ENCODE measurements around the gene DOCK10.

DOCK10 gene

DNA sequence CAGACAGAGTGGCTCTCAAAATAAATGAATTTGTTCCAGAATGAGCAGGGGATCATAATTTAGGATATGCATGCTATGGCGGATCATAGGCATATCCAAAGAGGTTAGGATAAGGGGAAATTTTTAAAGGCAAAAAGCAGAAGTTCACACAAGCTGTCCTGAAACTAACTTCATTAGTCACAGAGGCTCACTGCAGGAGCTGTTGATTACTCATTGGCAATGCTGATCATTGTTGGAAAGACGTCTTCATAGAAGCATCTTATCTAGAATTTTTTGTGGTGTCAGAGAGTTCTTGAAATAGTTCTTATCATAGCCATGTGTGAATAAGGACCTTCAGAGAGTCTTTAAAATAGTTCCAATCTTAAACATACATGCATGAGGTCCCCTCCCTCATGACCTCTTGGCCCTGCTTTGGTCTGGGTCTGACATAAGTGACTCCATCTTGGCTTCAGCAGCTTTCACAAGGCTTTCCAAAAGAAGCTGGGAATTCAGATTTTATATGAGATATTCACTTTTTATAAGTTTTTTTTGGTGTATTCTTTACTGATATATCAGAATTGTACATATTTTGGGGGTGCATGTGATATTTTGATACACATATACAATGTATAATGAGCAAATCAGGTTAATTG lies 318.6 kb downstream of the DOCK10 start:
- Histone ChIP-seq H3K9me3 (no peaks in the 10 kb centered on the region), H3K4me1 (no peaks in the 10 kb centered on the region), H3K27me3 (no peaks in the 10 kb centered on the region), H3K4me3 (ENCODE audit: low read depth, low read length) (no peak overlapping the region), H3K36me3 (no peaks in the 10 kb centered on the region)
- no peak for DNase-seq
- TF ChIP-seq, protein P1, sequence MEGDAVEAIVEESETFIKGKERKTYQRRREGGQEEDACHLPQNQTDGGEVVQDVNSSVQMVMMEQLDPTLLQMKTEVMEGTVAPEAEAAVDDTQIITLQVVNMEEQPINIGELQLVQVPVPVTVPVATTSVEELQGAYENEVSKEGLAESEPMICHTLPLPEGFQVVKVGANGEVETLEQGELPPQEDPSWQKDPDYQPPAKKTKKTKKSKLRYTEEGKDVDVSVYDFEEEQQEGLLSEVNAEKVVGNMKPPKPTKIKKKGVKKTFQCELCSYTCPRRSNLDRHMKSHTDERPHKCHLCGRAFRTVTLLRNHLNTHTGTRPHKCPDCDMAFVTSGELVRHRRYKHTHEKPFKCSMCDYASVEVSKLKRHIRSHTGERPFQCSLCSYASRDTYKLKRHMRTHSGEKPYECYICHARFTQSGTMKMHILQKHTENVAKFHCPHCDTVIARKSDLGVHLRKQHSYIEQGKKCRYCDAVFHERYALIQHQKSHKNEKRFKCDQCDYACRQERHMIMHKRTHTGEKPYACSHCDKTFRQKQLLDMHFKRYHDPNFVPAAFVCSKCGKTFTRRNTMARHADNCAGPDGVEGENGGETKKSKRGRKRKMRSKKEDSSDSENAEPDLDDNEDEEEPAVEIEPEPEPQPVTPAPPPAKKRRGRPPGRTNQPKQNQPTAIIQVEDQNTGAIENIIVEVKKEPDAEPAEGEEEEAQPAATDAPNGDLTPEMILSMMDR (IDR thresholded peaks at IDR 0.05; ENCODE audit: low read depth, low read length) = no peak

DNA sequence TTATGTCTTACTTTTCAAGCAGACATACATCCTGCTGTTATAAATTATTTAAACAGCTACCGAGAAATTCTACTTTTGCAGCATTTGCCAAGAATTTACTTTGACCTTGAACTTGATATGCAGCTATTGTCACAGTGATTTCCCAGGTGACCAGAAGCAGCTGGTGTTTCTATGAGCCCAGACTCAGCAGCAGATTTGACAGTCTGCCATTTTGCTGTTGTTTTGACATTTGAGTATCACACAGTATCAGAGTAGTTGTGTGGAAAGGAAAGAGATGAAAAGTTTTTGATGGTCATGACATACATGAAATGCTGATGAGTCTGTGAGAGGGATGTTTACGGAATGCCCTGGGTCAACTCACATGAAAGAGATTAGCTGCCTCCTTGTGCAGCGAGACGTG lies 319.5 kb downstream of the DOCK10 start:
- no peaks in the 10 kb centered on the region for H3K9me3 ChIP-seq
- H3K36me3 ChIP-seq = no peaks in the 10 kb centered on the region
- H3K4me3 ChIP-seq (ENCODE audit: low read depth, low read length) = no peak overlapping the region
- no peak for DNase-seq
- no peaks in the 10 kb centered on the region for H3K4me1 ChIP-seq
- TF ChIP-seq, protein P1 (IDR thresholded peaks at IDR 0.05; ENCODE audit: low read depth, low read length) = no peak
- H3K27me3 ChIP-seq = no peaks in the 10 kb centered on the region

DNA sequence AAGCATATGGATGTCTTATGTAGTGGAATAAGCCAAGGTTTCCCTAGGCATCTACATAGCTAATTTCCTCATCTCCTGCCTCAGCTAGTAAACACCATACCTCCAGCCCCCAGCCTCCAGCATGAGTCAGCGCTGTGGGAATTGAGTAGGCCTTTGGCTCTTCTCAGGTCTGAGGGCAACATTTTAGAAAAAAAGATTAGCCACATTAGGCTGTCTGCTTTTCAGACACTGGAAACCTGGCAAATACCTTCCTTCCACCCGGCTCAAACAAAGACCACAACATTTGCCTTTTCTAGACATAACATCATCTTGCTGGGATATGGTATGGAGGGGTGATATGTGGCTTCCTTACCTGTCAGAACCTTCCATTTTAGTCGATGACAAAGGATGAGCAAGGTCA lies 320.0 kb downstream of the DOCK10 start:
- Histone ChIP-seq H3K4me1 (no peaks in the 10 kb centered on the region), H3K36me3 (no peaks in the 10 kb centered on the region), H3K4me3 (ENCODE audit: low read depth, low read length) (no peak overlapping the region), H3K27me3 (no peaks in the 10 kb centered on the region), H3K9me3 (no peaks in the 10 kb centered on the region)
- TF ChIP-seq, protein P1 (IDR thresholded peaks at IDR 0.05; ENCODE audit: low read depth, low read length) = no peak
- no peak for DNase-seq

DNA sequence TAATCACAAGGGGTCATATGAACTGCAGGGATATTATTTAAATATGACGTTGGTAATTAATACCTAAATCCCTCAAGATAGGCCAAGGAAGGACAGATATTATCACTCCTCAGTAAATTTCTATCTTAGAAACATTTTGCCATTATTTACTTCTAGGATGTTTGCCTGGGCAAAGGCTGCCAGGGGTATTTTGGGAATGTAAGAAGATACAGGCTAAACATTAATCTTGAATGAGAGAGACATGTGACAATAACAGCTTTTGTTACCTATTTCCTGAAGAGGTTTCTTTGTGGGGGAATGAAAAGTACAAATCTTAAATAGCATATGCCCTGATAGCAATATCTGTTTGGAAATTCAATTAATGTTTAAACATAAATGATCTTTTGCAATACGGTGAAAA lies 325.3 kb downstream of the DOCK10 start:
- Histone ChIP-seq H3K4me1 (no peaks in the 10 kb centered on the region), H3K36me3 (no peaks in the 10 kb centered on the region), H3K4me3 (ENCODE audit: low read depth, low read length) (no peak overlapping the region), H3K9me3 (no peaks in the 10 kb centered on the region), H3K27me3 (no peaks in the 10 kb centered on the region)
- TF ChIP-seq, protein P1 (IDR thresholded peaks at IDR 0.05; ENCODE audit: low read depth, low read length) = no peak
- no peak for DNase-seq

DNA sequence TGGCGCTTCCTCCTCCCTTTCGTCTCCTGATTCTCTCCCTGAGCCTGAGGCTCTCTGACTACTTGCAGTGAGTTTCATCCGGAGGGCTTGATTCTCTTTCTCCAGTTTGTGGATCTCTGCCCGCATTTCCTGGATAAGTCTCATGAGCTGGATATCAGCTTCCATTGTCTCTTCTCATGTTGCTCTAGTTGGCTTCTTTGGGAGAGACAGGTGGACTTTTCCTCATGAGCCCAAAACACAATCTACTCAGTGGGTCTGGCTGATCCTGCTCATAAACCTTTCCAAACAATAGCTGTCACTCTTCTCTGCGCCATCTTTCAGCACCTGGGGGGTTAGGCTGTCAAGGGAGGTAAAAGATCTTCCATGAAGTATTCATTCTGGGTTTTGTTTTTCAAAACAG lies 326.1 kb downstream of the DOCK10 start, which contains the start of gene CCDC195:
CCDC195 (minus strand) TSS at position 165 of the 400 bp plus-strand sequence; CDS start at position 165, 0 bp downstream.
- Histone ChIP-seq H3K4me3 (ENCODE audit: low read depth, low read length) (no peak within 1 kb of the TSS), H3K36me3 (no peaks in the 10 kb centered on the region), H3K9me3 (no peaks in the 10 kb centered on the region), H3K27me3 (no peaks in the 10 kb centered on the region), H3K4me1 (no peaks in the 10 kb centered on the region)
- TF ChIP-seq, protein P1 (IDR thresholded peaks at IDR 0.05; ENCODE audit: low read depth, low read length) = no peak
- DNase-seq = no peak

All from BE2C (cell line).